Right atrium auricular region (tissue), 2 donors: Measurements from ENCODE around the gene SLC9B1. TPM values are rescaled to one million over a fixed set of nuclear protein-coding genes. Genes with fewer than 3 reads are reported as not detected.
A peak's percentile ranks its signal among the peaks of the same experiment; 100 is the strongest.

Experiments
- DNase-seq: peaks from one replicate; pipeline ENCODE4 v3.0.0-alpha.2; 2019; ENCODE audit warnings: low spot score
- H3K27ac ChIP-seq, 2 donors: fragments of 200-600 bp; sonication (generic); 1 replicate in 1 of 2; 2 replicates in 1 of 2; pipeline ENCODE4 v1.5.1; 2016 to 2019
- H3K27me3 ChIP-seq, 2 donors: fragments of 200-600 bp; sonication (generic); one replicate each; pipeline versions ENCODE4 v1.5.1 to v1.6.0; 2017 to 2019
- H3K36me3 ChIP-seq: fragments of 200-600 bp; sonication (generic); one replicate; pipeline ENCODE4 v1.5.1; 2016
- H3K4me1 ChIP-seq, 2 donors: fragments of 200-600 bp; sonication (generic); one replicate each; pipeline versions ENCODE4 v1.5.1 to v1.6.0; 2017 to 2019
- H3K4me3 ChIP-seq, 2 donors: fragments of 200-600 bp; sonication (generic); 1 replicate in 1 of 2; 2 replicates in 1 of 2; pipeline ENCODE4 v1.5.1; 2017 to 2019; ENCODE audit warnings: mild to moderate bottlenecking in 1 of 2, moderate library complexity in 1 of 2
- H3K9me3 ChIP-seq, 2 donors: fragments of 200-600 bp; sonication (generic); one replicate each; pipeline ENCODE4 v1.5.1; 2019
- CTCF ChIP-seq, 2 donors: fragments of 200-600 bp; sonication (generic); IDR thresholded peaks; one replicate each; pipeline ENCODE4 v1.5.1; 2019; ENCODE audit warnings: antibody characterized with exemption in 2 of 2
- total RNA-seq, 2 donors: library from RNA; depleted of rRNA; stranded (reverse); fragments of >200 nt; gene quantifications; one replicate each; pipeline ENCODE4 v1.1.0, GENCODE V29; 2016

SLC9B1 gene
- total RNA-seq, result 1 to 10 TPM in 1 of 2 donors, not detected in 1; 3.3 TPM

- Histone ChIP-seq H3K36me3 (no peaks in the 10 kb centered on the region), H3K9me3 (no peaks in the 10 kb centered on the region), H3K4me3 (peak within 1 kb of the TSS; percentile 47 to 58), H3K27me3 (no peaks in the 10 kb centered on the region), H3K4me1 (peaks cover 0 to 5% of the 10 kb centered on the region in 2 donors), H3K27ac (peak within 1 kb of the TSS; percentile 90 to 96)
- TF ChIP-seq CTCF (IDR thresholded peaks at IDR 0.05), result no peak
- peak; percentile 96 for DNase-seq
Measured at GRCh38 chr4:103019308-103020124, at the start of gene SLC9B1. Gene SLC9B1 (minus strand): TSS chr4:103019705. CDS start chr4:102991711, 27,994 bp downstream.

- no peak for DNase-seq
- H3K4me3 ChIP-seq, result no peak overlapping the region
- H3K27me3 ChIP-seq, result no peaks in the 10 kb centered on the region
- no peak for TF ChIP-seq CTCF (IDR thresholded peaks at IDR 0.05)
- H3K4me1 ChIP-seq, result no peaks in the 10 kb centered on the region
- peaks cover 4% of the 10 kb centered on the region for H3K36me3 ChIP-seq
- H3K27ac ChIP-seq, result no peak overlapping the region
- H3K9me3 ChIP-seq, result no peaks in the 10 kb centered on the region
Measured at GRCh38 chr4:103067841-103068547, 48.5 kb upstream of the SLC9B1 start.

GRCh38 chr4:103060453-103061148 is 41.1 kb upstream of the SLC9B1 start:
- Histone ChIP-seq H3K27me3 (no peaks in the 10 kb centered on the region), H3K4me3 (no peak overlapping the region), H3K4me1 (no peaks in the 10 kb centered on the region), H3K36me3 (peaks cover 5% of the 10 kb centered on the region), H3K27ac (no peak overlapping the region), H3K9me3 (no peaks in the 10 kb centered on the region)
- DNase-seq, result no peak
- TF ChIP-seq CTCF (IDR thresholded peaks at IDR 0.05), result no peak

- DNase-seq, result peak; percentile 72
- no peaks in the 10 kb centered on the region for H3K9me3 ChIP-seq
- H3K36me3 ChIP-seq, result peaks cover 5% of the 10 kb centered on the region
- no peak for TF ChIP-seq CTCF (IDR thresholded peaks at IDR 0.05)
- no peak overlapping the region for H3K4me3 ChIP-seq
- H3K27me3 ChIP-seq, result no peaks in the 10 kb centered on the region
- H3K27ac ChIP-seq, result no peak overlapping the region
- no peaks in the 10 kb centered on the region for H3K4me1 ChIP-seq
Measured at GRCh38 chr4:103054030-103054429, 34.5 kb upstream of the SLC9B1 start.

- Histone ChIP-seq H3K27ac (no peak overlapping the region), H3K9me3 (no peaks in the 10 kb centered on the region), H3K36me3 (peaks cover 5% of the 10 kb centered on the region), H3K4me1 (no peaks in the 10 kb centered on the region), H3K4me3 (no peak overlapping the region), H3K27me3 (no peaks in the 10 kb centered on the region)
- TF ChIP-seq CTCF (IDR thresholded peaks at IDR 0.05), result no peak
- no peak for DNase-seq
Measured at GRCh38 chr4:103052779-103053178, 33.3 kb upstream of the SLC9B1 start.
